OCI-LY1 (cell line): ENCODE results near the gene MPP7.

ENCODE experiments used
- CTCF ChIP-seq: fragments of 200-600 bp; sonication (generic), shearing (Covaris generic); IDR thresholded peaks from 2 replicates; pipeline ENCODE4 v1.5.1; 2017; ENCODE audit warnings: mild to moderate bottlenecking, antibody characterized with exemption, low read length, moderate library complexity, mixed read lengths
- EZH2 ChIP-seq: fragments of 200-600 bp; sonication (generic), shearing (Covaris generic); IDR thresholded peaks from 2 replicates; pipeline ENCODE4 v1.8.0; 2017; ENCODE audit warnings: borderline replicate concordance, mixed run types, mild to moderate bottlenecking, antibody characterized with exemption, low read length, moderate library complexity, mixed read lengths

DNA sequence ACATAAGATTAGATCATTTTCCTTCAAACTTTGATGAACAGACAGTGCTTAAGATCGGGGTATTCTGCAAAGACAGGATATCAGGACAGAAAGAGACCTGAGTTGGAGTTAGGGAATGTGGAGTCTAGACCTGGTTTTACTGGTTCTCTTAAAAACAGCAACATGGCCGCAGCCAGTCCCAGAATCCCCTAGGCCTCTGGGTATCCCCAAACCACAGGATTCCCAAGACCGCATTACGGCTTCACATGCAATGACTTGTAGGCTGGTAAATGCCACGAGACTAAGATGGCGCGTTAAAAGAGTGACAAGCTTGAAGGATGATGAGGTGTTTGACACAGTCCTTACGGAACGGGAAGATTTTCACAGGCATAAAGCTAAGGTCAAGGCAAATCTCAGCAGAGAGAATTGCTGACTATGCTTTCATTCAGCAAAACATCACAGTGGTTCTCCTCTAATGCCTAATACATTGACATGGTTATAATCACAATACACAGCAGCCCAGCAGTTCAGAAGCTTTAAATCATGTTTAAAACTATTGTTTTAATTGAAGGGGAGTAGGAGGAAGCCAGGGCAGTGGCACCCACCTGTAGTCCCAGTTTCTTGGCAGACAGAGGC is 32.9 kb downstream of the MPP7 start:
- TF ChIP-seq CTCF (no peak), EZH2 (no peak)
